GM12878 (cell line): ENCODE results near the gene FBXL3. TPM values are rescaled to one million over a fixed set of nuclear protein-coding genes. Genes with fewer than 3 reads are reported as not detected.

Experiments used
- ATAC-seq: fragments of 200-7000 bp; cut with Tn5 transposase; 3 replicates; pipeline ENCODE4 v1.9.1; 2020; ENCODE audit warnings: mild to moderate bottlenecking, moderate library complexity
- Bru-seq: library from RNA; stranded (reverse); fragments of 400-500 nt; gene quantifications from one replicate; lab custom pipeline; 2021; lab: Mats Ljungman, UMichigan
- BruChase-seq, 2 experiments: library from RNA; stranded (reverse); fragments of 400-500 nt; gene quantifications; one replicate each; lab custom pipeline; 2021; lab: Mats Ljungman, UMichigan
- BruUV-seq: library from RNA; stranded (reverse); fragments of 400-500 nt; replicated peaks from 2 replicates; lab custom pipeline; 2021; lab: Mats Ljungman, UMichigan
- CTCF ChIA-PET: fragments of 300-600 bp; sonication (Branson Sonifier 250); formaldehyde crosslinking; extraction: SDS; loops from one replicate; lab custom pipeline; 2021; ENCODE audit warnings: inconsistent platforms; lab: Yijun Ruan, JAX
- POLR2A ChIA-PET: fragments of 350-600 bp; formaldehyde crosslinking; extraction: SDS; loops from one replicate; lab custom pipeline; 2021; ENCODE audit warnings: inconsistent platforms; lab: Charles Lee
- RAD21 ChIA-PET: fragments of 300-600 bp; sonication (Branson Sonifier 250); formaldehyde crosslinking; loops from one replicate; lab custom pipeline; 2023; ENCODE audit warnings: antibody characterized with exemption; ENCODE audit not compliant: unreplicated experiment; lab: Charles Lee
- SMC1A ChIA-PET: fragments of 300-600 bp; sonication (Branson Sonifier 250); formaldehyde crosslinking; loops from one replicate; lab custom pipeline; 2023; ENCODE audit not compliant: unreplicated experiment, uncharacterized antibody; lab: Charles Lee
- DNase-seq: peaks from one replicate; pipeline ENCODE4 v3.0.0-alpha.2; 2011; ENCODE audit warnings: low read depth, low spot score
- FAIRE-seq: peaks from 3 replicates; lab custom pipeline; 2011; peaks lifted over from hg19 to GRCh38; lab: Jason Lieb, UNC
- H2AFZ ChIP-seq: 2 replicates; pipeline ENCODE4 v1.6.0; 2011; ENCODE audit warnings: low read depth, low read length, control low read depth; ENCODE audit not compliant: control insufficient read depth
- H3K27ac ChIP-seq: 2 replicates; pipeline ENCODE4 v1.5.1; 2011; ENCODE audit warnings: control low read depth; ENCODE audit not compliant: control insufficient read depth, insufficient read depth
- H3K27me3 ChIP-seq, 2 experiments: replicated peaks in 1 of 2; 2 replicates each; pipeline versions ENCODE4 v1.6.0 to v1.6.1; 2011; ENCODE audit warnings: low read length in 1 of 2; ENCODE audit not compliant: control insufficient read depth in 2 of 2, insufficient read depth in 2 of 2
- H3K36me3 ChIP-seq, 2 experiments: 2 replicates each; pipeline ENCODE4 v1.5.1; 2011; ENCODE audit warnings: low read length in 1 of 2; ENCODE audit not compliant: control insufficient read depth in 2 of 2, insufficient read depth in 2 of 2
- H3K4me1 ChIP-seq: 2 replicates; pipeline ENCODE4 v1.6.1; 2011; ENCODE audit warnings: mild to moderate bottlenecking, low read length, moderate library complexity, mixed read lengths; ENCODE audit not compliant: control insufficient read depth, insufficient read depth
- H3K4me2 ChIP-seq: 2 replicates; pipeline ENCODE4 v1.6.0; 2011; ENCODE audit warnings: control low read depth; ENCODE audit not compliant: control insufficient read depth, insufficient read depth
- H3K4me3 ChIP-seq: fragments of 200-600 bp; sonication (generic); 2 replicates; pipeline ENCODE4 v1.5.1; 2016
- H3K79me2 ChIP-seq: 2 replicates; pipeline ENCODE4 v1.6.0; 2011; ENCODE audit warnings: low read length; ENCODE audit not compliant: control insufficient read depth, insufficient read depth
- H3K9ac ChIP-seq: 2 replicates; pipeline ENCODE4 v1.8.0; 2011; ENCODE audit warnings: low read length, control low read depth, mixed read lengths; ENCODE audit not compliant: control insufficient read depth, insufficient read depth
- H3K9me3 ChIP-seq: replicated peaks from 3 replicates; pipeline ENCODE4 v1.5.1; 2011; ENCODE audit warnings: mild to moderate bottlenecking, low read length; ENCODE audit not compliant: control insufficient read depth, insufficient read depth
- H4K20me1 ChIP-seq: 2 replicates; pipeline ENCODE4 v1.6.0; 2011; ENCODE audit not compliant: control insufficient read depth, insufficient read depth
- HDGF ChIP-seq: fragments of 450-650 bp; IDR thresholded peaks from 2 replicates; pipeline ENCODE4 v1.6.1; 2016; ENCODE audit warnings: antibody characterized with exemption
- IKZF1 ChIP-seq: fragments of 450-650 bp; conservative IDR thresholded peaks from 2 replicates; pipeline ENCODE4 v1.6.1; 2017; ENCODE audit warnings: antibody characterized with exemption, mild to moderate bottlenecking
- IKZF2 ChIP-seq, 2 experiments: fragments of 450-650 bp; IDR thresholded peaks; 2 replicates each; pipeline ENCODE4 v1.6.1; 2017; ENCODE audit warnings: mild to moderate bottlenecking in 2 of 2, moderate library complexity in 2 of 2
- MTA2 ChIP-seq: fragments of 450-650 bp; IDR thresholded peaks from 2 replicates; pipeline ENCODE4 v1.6.1; 2016; ENCODE audit warnings: low read depth, mild to moderate bottlenecking, moderate library complexity
- NBN ChIP-seq: fragments of 450-650 bp; IDR thresholded peaks from 2 replicates; pipeline ENCODE4 v1.6.1; 2016
- POLR2A ChIP-seq: IDR thresholded peaks from 2 replicates; pipeline ENCODE4 v1.6.1; 2011; ENCODE audit warnings: low read depth, mild to moderate bottlenecking, low read length
- POLR2AphosphoS5 ChIP-seq: IDR thresholded peaks from 2 replicates; pipeline ENCODE4 v1.6.1; 2011; ENCODE audit warnings: mild to moderate bottlenecking, low read length, inconsistent platforms
- RB1 ChIP-seq: fragments of 450-650 bp; formaldehyde crosslinking; IDR thresholded peaks from 2 replicates; pipeline ENCODE4 v1.6.1; 2017; ENCODE audit warnings: mild to moderate bottlenecking, borderline replicate concordance
- RELA ChIP-seq: fragments of 450-650 bp; IDR thresholded peaks from 2 replicates; pipeline ENCODE4 v1.8.0; 2014; ENCODE audit warnings: borderline replicate concordance; ENCODE audit not compliant: partially characterized antibody
- STAT1 ChIP-seq: fragments of 450-650 bp; conservative IDR thresholded peaks from 2 replicates; pipeline ENCODE4 v1.6.1; 2014; ENCODE audit warnings: antibody characterized with exemption, mild to moderate bottlenecking
- TCF3 ChIP-seq: IDR thresholded peaks from 2 replicates; pipeline ENCODE4 v1.6.1; 2012; ENCODE audit warnings: low read depth, mild to moderate bottlenecking, low read length, borderline replicate concordance; ENCODE audit not compliant: insufficient read depth
- YY1 ChIP-seq: IDR thresholded peaks from 2 replicates; pipeline ENCODE4 v1.6.1; 2011; ENCODE audit warnings: low read depth, mild to moderate bottlenecking, low read length
- ZNF217 ChIP-seq: fragments of 450-650 bp; IDR thresholded peaks from 2 replicates; pipeline ENCODE4 v1.6.1; 2017; ENCODE audit warnings: antibody characterized with exemption, mild to moderate bottlenecking
- ZNF274 ChIP-seq: IDR thresholded peaks from one replicate; pipeline ENCODE4 v1.8.0; 2011; ENCODE audit not compliant: insufficient read length, insufficient read depth
- WGBS: methylation state at CpG from one replicate; pipeline ENCODE4 v1.1.6; 2016; ENCODE audit warnings: low lambda C conversion rate; ENCODE audit not compliant: insufficient replicate concordance, insufficient coverage; ENCODE audit errors: missing lambda C conversion rate; 5-methylcytosine and 5-hydroxymethylcytosine counted together
- in situ Hi-C: fragments of 300-500 bp; cut with MboI; formaldehyde crosslinking; loops from 9 replicates; pipeline ENCODE4 v1.14.3; 2018; ENCODE audit warnings: mixed read lengths
- intact Hi-C: fragments of 100-400 bp; cut with micrococcal nuclease; formaldehyde crosslinking; loops from one replicate; pipeline ENCODE4 v1.14.2; 2022; ENCODE audit not compliant: unreplicated experiment
- long read RNA-seq, 2 experiments: library from polyadenylated mRNA; unstranded; transcript quantifications; one replicate each; pipeline ENCODE4 v2.0.0, GENCODE V29; 2019 to 2020
- polyA minus RNA-seq, 3 experiments: library from RNA; depleted of rRNA, polyadenylated mRNA; stranded (reverse); fragments of >200 nt; gene quantifications; 2 replicates each; pipeline ENCODE4 v1.2.3, GENCODE V29; 2011
- polyA plus RNA-seq, 11 experiments: library from polyadenylated mRNA; depleted of rRNA in 4 of 11; unstranded in 6 of 11; stranded (reverse) in 5 of 11; fragments of >200 nt; fragmentation: Nextera tagmentation in 4 of 11; fragmentation: Illumina TruSeq in 1 of 11; extraction: Ambion mirVana in 4 of 11; extraction: Trizol in 1 of 11; gene quantifications; 1 replicate in 1 of 11; 2 replicates in 10 of 11; pipeline versions ENCODE4 v1.2.1 to v1.2.3, GENCODE V29; 2011 to 2016; ENCODE audit warnings: inconsistent platforms in 2 of 11, missing spikeins in 2 of 11, low read depth in 1 of 11
- total RNA-seq, 4 experiments: library from RNA; depleted of rRNA in 3 of 4; stranded (reverse); fragments of >200 nt in 3 of 4; fragmentation: Illumina TruSeq in 1 of 4; extraction: Trizol in 1 of 4; gene quantifications; 2 replicates each; pipeline versions ENCODE4 v1.2.1 to v1.2.3, GENCODE V29; 2013 to 2021
- TF ChIP-seq, protein P1 (sequence below): fragments of 450-650 bp; IDR thresholded peaks from 2 replicates; pipeline ENCODE4 v1.6.1; 2017; ENCODE audit warnings: low read depth, mild to moderate bottlenecking, moderate library complexity
- TF ChIP-seq, protein P2 (sequence below): IDR thresholded peaks from 2 replicates; pipeline ENCODE4 v1.6.1; 2011; ENCODE audit warnings: borderline replicate concordance, low read depth, mild to moderate bottlenecking, moderate library complexity, mixed read lengths, low read length; ENCODE audit not compliant: insufficient read depth; ENCODE audit errors: extremely low read length

Gene FBXL3, protein sequence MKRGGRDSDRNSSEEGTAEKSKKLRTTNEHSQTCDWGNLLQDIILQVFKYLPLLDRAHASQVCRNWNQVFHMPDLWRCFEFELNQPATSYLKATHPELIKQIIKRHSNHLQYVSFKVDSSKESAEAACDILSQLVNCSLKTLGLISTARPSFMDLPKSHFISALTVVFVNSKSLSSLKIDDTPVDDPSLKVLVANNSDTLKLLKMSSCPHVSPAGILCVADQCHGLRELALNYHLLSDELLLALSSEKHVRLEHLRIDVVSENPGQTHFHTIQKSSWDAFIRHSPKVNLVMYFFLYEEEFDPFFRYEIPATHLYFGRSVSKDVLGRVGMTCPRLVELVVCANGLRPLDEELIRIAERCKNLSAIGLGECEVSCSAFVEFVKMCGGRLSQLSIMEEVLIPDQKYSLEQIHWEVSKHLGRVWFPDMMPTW
- total RNA-seq (2013; cell fraction: nucleolus; rRNA removed) = 31.1 and 34.8 TPM in 2 replicates
- total RNA-seq (2014; rRNA removed) = 26.4 and 28.3 TPM in 2 replicates
- 23.0 and 24.5 TPM in 2 replicates for total RNA-seq (2014; rRNA removed; fragmentation: Illumina TruSeq; extraction: Trizol)
- total RNA-seq (2021) = 17.8 and 19.4 TPM in 2 replicates
- 10.6 TPM for polyA plus RNA-seq (2011; ENCODE audit: low read depth)
- polyA plus RNA-seq (2011; rRNA removed) = 25.8 and 31.8 TPM in 2 replicates
- 14.8 TPM in 2 replicates for polyA plus RNA-seq (2011; cell fraction: cytosol; rRNA removed)
- 12.6 and 13.3 TPM in 2 replicates for polyA plus RNA-seq (2011; cell fraction: nucleus; rRNA removed)
- 15.8 TPM in 2 replicates for polyA plus RNA-seq (2012)
- 18.8 and 25.2 TPM in 2 replicates for polyA plus RNA-seq (2014; fragmentation: Illumina TruSeq; extraction: Trizol)
- polyA plus RNA-seq (2014; fragmentation: Nextera tagmentation; extraction: Ambion mirVana) = 10 to 100 TPM in 1 of 2 experiments, 1 to 10 TPM in 1; 9.0 to 11.4 TPM
- 15.6 and 18.0 TPM in 2 replicates for polyA plus RNA-seq (2014; rRNA removed)
- polyA plus RNA-seq (2016; fragmentation: Nextera tagmentation; extraction: Ambion mirVana) = 10 to 100 TPM; 20.0 to 23.2 TPM
- polyA minus RNA-seq (2011; rRNA and poly(A)+ RNA removed) = 20.6 and 33.5 TPM in 2 replicates
- 13.1 and 15.8 TPM in 2 replicates for polyA minus RNA-seq (2011; cell fraction: cytosol; rRNA and poly(A)+ RNA removed)
- 17.5 and 29.8 TPM in 2 replicates for polyA minus RNA-seq (2011; cell fraction: nucleus; rRNA and poly(A)+ RNA removed)
- percentile 95 among the genes with signal in this experiment for Bru-seq, nascent RNA
- BruChase-seq, experiment 1, labeled RNA remaining after a 6-hour chase = percentile 80 among the genes with signal in this experiment
- BruChase-seq, experiment 2, labeled RNA remaining after a 2-hour chase = percentile 95 among the genes with signal in this experiment
- long read RNA-seq, experiment 1, partial matches to known transcripts = 1 of 3 reads
- long read RNA-seq, experiment 1, other reads (novel, unspliced or antisense) = 1 of 3 reads
- long read RNA-seq, experiment 2, partial matches to known transcripts = 3 of 21 reads
- long read RNA-seq, experiment 2, other reads (novel, unspliced or antisense) = 18 of 21 reads

DNA sequence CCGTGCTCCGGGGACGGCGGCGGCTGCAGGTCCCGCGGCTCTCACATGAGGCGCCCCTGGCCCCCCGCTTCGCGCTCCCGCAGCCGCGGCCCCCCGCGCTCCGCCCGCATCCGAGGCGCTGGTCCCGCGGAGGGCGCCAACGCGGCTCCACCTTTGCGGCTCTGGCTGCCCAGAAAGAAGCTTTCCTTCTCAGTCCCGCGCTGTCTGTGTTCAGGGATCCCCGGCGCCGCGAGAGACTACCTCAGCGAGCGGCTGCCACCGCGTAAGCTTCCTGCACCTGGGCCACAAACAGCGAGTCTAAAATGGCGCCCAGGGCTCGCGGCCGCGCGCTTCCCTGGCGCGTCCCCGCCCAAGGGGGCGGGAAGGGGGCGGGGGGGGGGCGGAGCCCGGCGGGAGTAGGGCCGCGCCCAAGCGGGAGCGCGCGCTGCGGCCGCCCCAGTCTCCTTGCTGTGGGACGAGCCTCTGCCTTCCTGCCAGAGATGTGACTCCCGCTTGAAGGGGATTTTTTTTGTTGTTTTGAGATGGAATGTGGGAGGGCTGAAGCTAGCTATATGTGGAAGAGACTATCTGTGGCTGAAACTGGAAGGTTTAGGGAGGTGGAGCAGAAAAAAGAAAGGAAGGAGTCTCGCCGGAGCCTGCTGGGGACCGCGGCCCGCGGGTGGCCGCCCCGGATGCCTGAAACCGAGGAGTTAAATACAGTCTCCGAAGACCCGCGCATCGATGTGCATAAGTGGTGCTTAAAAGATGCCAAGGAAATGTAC, at the start of gene FBXL3:
Gene FBXL3, minus strand, starts transcription at position 299 of the 761 bp plus-strand sequence. CDS start 5,299 bp downstream, outside the sequence.
- intact Hi-C loops = loop anchor here (10.0 kb wide), 1 partner anchor 668 kb away; the partner anchor contains the start of gene SLAIN1
- BruUV-seq = no TSS peak
- RAD21 ChIA-PET = interaction anchor here (0.6 to 1.7 kb wide), 3 partner anchors 23 to 36 kb away, joined by 3 to 5 read pairs (median 3); partner anchors contain the start of gene CLN5
- TF ChIP-seq STAT1 (peak; percentile 80), IKZF2 (IDR thresholded peaks at IDR 0.05) (peak; percentile 50 to 55; a peak in 3 of 4 replicates), POLR2AphosphoS5 (peak; percentile 71), POLR2A (peak; percentile 90), RB1 (peak; percentile 60; the same call in 1 of the 2 replicates), ZNF217 (0 out of 2 replicates have a peak, but pooled peaks have one; percentile 41), IKZF1 (peak; percentile 46), NBN (peak; percentile 86), TCF3 (peak; percentile 64), ZNF274 (no peak), YY1 (peak; percentile 93), MTA2 (0 out of 2 replicates have a peak, but pooled peaks have one; percentile 19), HDGF (peak; percentile 73; the same call in 1 of the 2 replicates), RELA (peak; percentile 29)
- TF ChIP-seq, protein P1, sequence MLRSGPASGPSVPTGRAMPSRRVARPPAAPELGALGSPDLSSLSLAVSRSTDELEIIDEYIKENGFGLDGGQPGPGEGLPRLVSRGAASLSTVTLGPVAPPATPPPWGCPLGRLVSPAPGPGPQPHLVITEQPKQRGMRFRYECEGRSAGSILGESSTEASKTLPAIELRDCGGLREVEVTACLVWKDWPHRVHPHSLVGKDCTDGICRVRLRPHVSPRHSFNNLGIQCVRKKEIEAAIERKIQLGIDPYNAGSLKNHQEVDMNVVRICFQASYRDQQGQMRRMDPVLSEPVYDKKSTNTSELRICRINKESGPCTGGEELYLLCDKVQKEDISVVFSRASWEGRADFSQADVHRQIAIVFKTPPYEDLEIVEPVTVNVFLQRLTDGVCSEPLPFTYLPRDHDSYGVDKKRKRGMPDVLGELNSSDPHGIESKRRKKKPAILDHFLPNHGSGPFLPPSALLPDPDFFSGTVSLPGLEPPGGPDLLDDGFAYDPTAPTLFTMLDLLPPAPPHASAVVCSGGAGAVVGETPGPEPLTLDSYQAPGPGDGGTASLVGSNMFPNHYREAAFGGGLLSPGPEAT = peak; percentile 29; the same call in 1 of the 2 replicates
- TF ChIP-seq, protein P2, sequence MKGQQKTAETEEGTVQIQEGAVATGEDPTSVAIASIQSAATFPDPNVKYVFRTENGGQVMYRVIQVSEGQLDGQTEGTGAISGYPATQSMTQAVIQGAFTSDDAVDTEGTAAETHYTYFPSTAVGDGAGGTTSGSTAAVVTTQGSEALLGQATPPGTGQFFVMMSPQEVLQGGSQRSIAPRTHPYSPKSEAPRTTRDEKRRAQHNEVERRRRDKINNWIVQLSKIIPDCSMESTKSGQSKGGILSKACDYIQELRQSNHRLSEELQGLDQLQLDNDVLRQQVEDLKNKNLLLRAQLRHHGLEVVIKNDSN = no peak

More for the DNA sequence above, at the start of gene FBXL3:
- CTCF ChIA-PET = interaction anchor here (2.4 to 2.8 kb wide), 2 partner anchors 10 to 21 kb away, joined by 6 to 10 read pairs; no protein-coding TSS in a partner anchor
- peak within 1 kb of the TSS; percentile 79 for H3K27ac ChIP-seq
- SMC1A ChIA-PET = interaction anchor here (1.1 kb wide), 1 partner anchor 110 kb away, joined by 4 read pairs; no protein-coding TSS in a partner anchor
- no peaks in the 10 kb centered on the region for H3K4me1 ChIP-seq
- H2AFZ ChIP-seq = peak within 1 kb of the TSS; percentile 83
- no peaks in the 10 kb centered on the region for H3K27me3 ChIP-seq
- under 1% methylated on average over 45 of the region's 74 CpGs for WGBS
- in situ Hi-C loops = no loop called here
- H3K79me2 ChIP-seq = peaks cover 43% of the 10 kb centered on the region
- H3K9ac ChIP-seq = peak within 1 kb of the TSS; percentile 90
- no peaks in the 10 kb centered on the region for H3K36me3 ChIP-seq
- no peaks in the 10 kb centered on the region for H4K20me1 ChIP-seq
- H3K4me2 ChIP-seq = peak within 1 kb of the TSS; percentile 87
- FAIRE-seq = no peak
- POLR2A ChIA-PET = interaction anchor here (0.7 to 3.6 kb wide), 4 partner anchors 8 to 871 kb away, joined by 3 to 27 read pairs (median 4); partner anchors contain the start of gene CLN5
- H3K4me3 ChIP-seq = peak within 1 kb of the TSS; percentile 93
- DNase-seq = peak; percentile 35
- no peaks in the 10 kb centered on the region; the same call in 2 of the 3 replicates for H3K9me3 ChIP-seq
- ATAC-seq = peak; percentile 63
